ENCODE results near the gene PCDHGA5.

GRCh38 chr5:141412854-141413539 is 49.0 kb downstream of the PCDHGA5 start, which contains the start of gene PCDHGA10:
- TF ChIP-seq CTCF (IDR thresholded peaks at IDR 0.05) (peak; percentile 10 to 32 (median 15)), POLR2A (IDR thresholded peaks at IDR 0.05) (no peak)
